Activated naive CD4-positive, alpha-beta T cell treated with anti-CD3 and anti-CD28 coated beads for 36 hours (primary cell): ENCODE measurements around the gene CCDC51. TPM values are rescaled to one million over a fixed set of nuclear protein-coding genes. Genes with fewer than 3 reads are reported as not detected.
A peak's percentile ranks its signal among the peaks of the same experiment; 100 is the strongest.

ENCODE experiments used
- CTCF ChIA-PET: fragments of 350-600 bp; sonication (Branson Sonifier 250); formaldehyde crosslinking; loops from one replicate; lab custom pipeline; 2021; ENCODE audit warnings: antibody characterized with exemption; lab: Charles Lee
- DNase-seq: peaks from one replicate; pipeline ENCODE4 v3.0.0-alpha.2; 2020
- H3K27ac Mint-ChIP-seq: one replicate; pipeline ENCODE4 v1.8.0; 2021; ENCODE audit warnings: mild to moderate bottlenecking, mixed read lengths
- H3K27me3 Mint-ChIP-seq: one replicate; pipeline ENCODE4 v1.8.0; 2021; ENCODE audit warnings: low read depth, mixed read lengths
- H3K36me3 Mint-ChIP-seq: one replicate; pipeline ENCODE4 v1.8.0; 2021; ENCODE audit warnings: low read depth, mixed read lengths
- H3K4me1 Mint-ChIP-seq: one replicate; pipeline ENCODE4 v1.8.0; 2021; ENCODE audit warnings: low read depth, mixed read lengths
- H3K4me3 Mint-ChIP-seq: one replicate; pipeline ENCODE4 v1.8.0; 2021; ENCODE audit warnings: mild to moderate bottlenecking, moderate library complexity, mixed read lengths
- H3K9me3 Mint-ChIP-seq: one replicate; pipeline ENCODE4 v1.8.0; 2021; ENCODE audit warnings: mixed read lengths
- intact Hi-C: fragments of 100-400 bp; cut with micrococcal nuclease; formaldehyde crosslinking; loops from one replicate; pipeline ENCODE4 v1.15.1; 2023
- total RNA-seq, 2 experiments: library from RNA; stranded (reverse); gene quantifications; one replicate each; pipeline ENCODE4 v1.2.3, GENCODE V29; 2021

CCDC51 gene
- total RNA-seq, 2 experiments from 2014 or later = 16.4 to 17.4 TPM

- Mint-ChIP-seq H3K36me3 (peaks cover 18% of the 10 kb centered on the region), H3K4me1 (peaks cover 25% of the 10 kb centered on the region), H3K27ac (peak overlapping the region; percentile 22), H3K27me3 (peaks cover 7% of the 10 kb centered on the region), H3K9me3 (no peaks in the 10 kb centered on the region), H3K4me3 (no peak overlapping the region)
- CTCF ChIA-PET = interaction anchor here (0.5 to 6.1 kb wide), 9 partner anchors 12 to 365 kb away, joined by 3 to 72 read pairs (median 4); partner anchors contain the start of gene PFKFB4
- DNase-seq = no peak
- intact Hi-C loops = no loop called here
Measured at GRCh38 chr3:48432411-48433371, 7.2 kb downstream of the CCDC51 start.

GRCh38 chr3:48431224-48432029, 8.5 kb downstream of the CCDC51 start:
- Mint-ChIP-seq H3K27ac (peak overlapping the region; percentile 48), H3K4me3 (no peak overlapping the region)
- intact Hi-C loops = no loop called here

GRCh38 chr3:48430708-48431101, 9.2 kb downstream of the CCDC51 start:
- no peak overlapping the region for H3K27ac Mint-ChIP-seq
- no peaks in the 10 kb centered on the region for H3K9me3 Mint-ChIP-seq
- H3K4me3 Mint-ChIP-seq = peak overlapping the region; percentile 72
- peaks cover 23% of the 10 kb centered on the region for H3K4me1 Mint-ChIP-seq
- H3K27me3 Mint-ChIP-seq = peaks cover 7% of the 10 kb centered on the region
- intact Hi-C loops = no loop called here
- no peak for DNase-seq
- peaks cover 18% of the 10 kb centered on the region for H3K36me3 Mint-ChIP-seq
- CTCF ChIA-PET = interaction anchor here (1.5 to 1.8 kb wide), 2 partner anchors 9 to 30 kb away, joined by 6 read pairs; partner anchors contain the start of genes CCDC51 and TMA7

More at GRCh38 chr3:48431224-48432029, 8.5 kb downstream of the CCDC51 start:
- no peak for DNase-seq
- H3K4me1 Mint-ChIP-seq = peaks cover 23% of the 10 kb centered on the region
- peaks cover 18% of the 10 kb centered on the region for H3K36me3 Mint-ChIP-seq
- CTCF ChIA-PET = interaction anchor here (0.8 to 1.8 kb wide), 4 partner anchors 9 to 124 kb away, joined by 6 to 10 read pairs (median 6); partner anchors contain the start of genes CCDC51 and TMA7
- peaks cover 7% of the 10 kb centered on the region for H3K27me3 Mint-ChIP-seq
- no peaks in the 10 kb centered on the region for H3K9me3 Mint-ChIP-seq

GRCh38 chr3:48429960-48430707, 9.8 kb downstream of the CCDC51 start, which contains the start of gene PLXNB1:
TSS of gene PLXNB1 (minus strand) at chr3:48430086. CDS start at chr3:48424611, 5,475 bp downstream.
- H3K36me3 Mint-ChIP-seq = peaks cover 18% of the 10 kb centered on the region
- H3K4me1 Mint-ChIP-seq = peaks cover 19% of the 10 kb centered on the region
- intact Hi-C loops = no loop called here
- no peaks in the 10 kb centered on the region for H3K9me3 Mint-ChIP-seq
- H3K4me3 Mint-ChIP-seq = peak within 1 kb of the TSS; percentile 72
- peaks cover 7% of the 10 kb centered on the region for H3K27me3 Mint-ChIP-seq
- H3K27ac Mint-ChIP-seq = no peak within 1 kb of the TSS
- CTCF ChIA-PET = interaction anchor here (1.5 to 1.8 kb wide), 2 partner anchors 10 to 29 kb away, joined by 6 read pairs; partner anchors contain the start of genes CCDC51 and TMA7
- peak; percentile 28 for DNase-seq

GRCh38 chr3:48429317-48429959, 10.5 kb downstream of the CCDC51 start:
- CTCF ChIA-PET = interaction anchor here (1.8 kb wide), 1 partner anchor 11 kb away, joined by 6 read pairs; the partner anchor contains the start of genes CCDC51 and TMA7
- Mint-ChIP-seq H3K27me3 (peaks cover 7% of the 10 kb centered on the region), H3K9me3 (no peaks in the 10 kb centered on the region), H3K4me3 (peak overlapping the region; percentile 72), H3K4me1 (peaks cover 15% of the 10 kb centered on the region), H3K36me3 (peaks cover 18% of the 10 kb centered on the region), H3K27ac (no peak overlapping the region)
- peak; percentile 49 for DNase-seq
- intact Hi-C loops = no loop called here

GRCh38 chr3:48428572-48429316, 11.2 kb downstream of the CCDC51 start:
- peaks cover 11% of the 10 kb centered on the region for H3K4me1 Mint-ChIP-seq
- peak overlapping the region; percentile 44 for H3K4me3 Mint-ChIP-seq
- no peaks in the 10 kb centered on the region for H3K9me3 Mint-ChIP-seq
- intact Hi-C loops = no loop called here
- CTCF ChIA-PET = interaction anchor here (3.8 kb wide), 1 partner anchor 8 kb away, joined by 22 read pairs; no protein-coding TSS in a partner anchor
- peaks cover 7% of the 10 kb centered on the region for H3K27me3 Mint-ChIP-seq
- peaks cover 14% of the 10 kb centered on the region for H3K36me3 Mint-ChIP-seq
- H3K27ac Mint-ChIP-seq = no peak overlapping the region
- DNase-seq = no peak

- peaks cover 13% of the 10 kb centered on the region for H3K36me3 Mint-ChIP-seq
- H3K27ac Mint-ChIP-seq = no peak overlapping the region
- intact Hi-C loops = no loop called here
- H3K27me3 Mint-ChIP-seq = peaks cover 7% of the 10 kb centered on the region
- CTCF ChIA-PET = interaction anchor here (3.8 kb wide), 1 partner anchor 8 kb away, joined by 22 read pairs; no protein-coding TSS in a partner anchor
- peak overlapping the region; percentile 44 for H3K4me3 Mint-ChIP-seq
- H3K9me3 Mint-ChIP-seq = no peaks in the 10 kb centered on the region
- DNase-seq = no peak
- H3K4me1 Mint-ChIP-seq = peaks cover 11% of the 10 kb centered on the region
Measured at GRCh38 chr3:48428088-48428571, 11.8 kb downstream of the CCDC51 start.

- Mint-ChIP-seq H3K4me1 (peaks cover 11% of the 10 kb centered on the region), H3K27ac (no peak overlapping the region), H3K4me3 (peak overlapping the region; percentile 44), H3K9me3 (no peaks in the 10 kb centered on the region), H3K27me3 (peaks cover 7% of the 10 kb centered on the region), H3K36me3 (peaks cover 13% of the 10 kb centered on the region)
- no peak for DNase-seq
- CTCF ChIA-PET = interaction anchor here (3.8 kb wide), 1 partner anchor 9 kb away, joined by 22 read pairs; no protein-coding TSS in a partner anchor
- intact Hi-C loops = no loop called here
Measured at GRCh38 chr3:48427630-48427962, 12.3 kb downstream of the CCDC51 start.

- Mint-ChIP-seq H3K36me3 (peaks cover 10% of the 10 kb centered on the region), H3K27me3 (peaks cover 7% of the 10 kb centered on the region), H3K9me3 (no peaks in the 10 kb centered on the region), H3K4me1 (peaks cover 11% of the 10 kb centered on the region), H3K4me3 (no peak overlapping the region), H3K27ac (no peak overlapping the region)
- DNase-seq = no peak
- CTCF ChIA-PET = interaction anchor here (3.8 kb wide), 1 partner anchor 9 kb away, joined by 22 read pairs; no protein-coding TSS in a partner anchor
- intact Hi-C loops = no loop called here
Measured at GRCh38 chr3:48426944-48427629, 12.8 kb downstream of the CCDC51 start.

- H3K4me3 Mint-ChIP-seq = no peak overlapping the region
Measured at GRCh38 chr3:48426401-48426909, 13.5 kb downstream of the CCDC51 start.

More at GRCh38 chr3:48426401-48426909, 13.5 kb downstream of the CCDC51 start:
- Mint-ChIP-seq H3K4me1 (peaks cover 11% of the 10 kb centered on the region), H3K27me3 (peaks cover 7% of the 10 kb centered on the region), H3K27ac (no peak overlapping the region), H3K9me3 (no peaks in the 10 kb centered on the region), H3K36me3 (peaks cover 6% of the 10 kb centered on the region)
- DNase-seq = no peak
- intact Hi-C loops = no loop called here
- CTCF ChIA-PET = interaction anchor here (3.8 kb wide), 1 partner anchor 10 kb away, joined by 22 read pairs; no protein-coding TSS in a partner anchor
